Left ventricle myocardium inferior (tissue), 1 donor: ENCODE results near the gene SORCS2. TPM values are rescaled to one million over a fixed set of nuclear protein-coding genes. Genes with fewer than 3 reads are reported as not detected.

Source experiments
- DNase-seq: peaks from one replicate; pipeline ENCODE4 v3.0.0-alpha.2; 2020
- H3K27ac ChIP-seq: fragments of 200-600 bp; replicated peaks from 2 replicates; pipeline ENCODE4 v1.8.0; 2021
- H3K27me3 ChIP-seq: fragments of 200-600 bp; 2 replicates; pipeline ENCODE4 v1.8.0; 2021; ENCODE audit warnings: low read depth
- H3K36me3 ChIP-seq: fragments of 200-600 bp; 2 replicates; pipeline ENCODE4 v1.8.0; 2021
- H3K4me1 ChIP-seq: fragments of 200-600 bp; 2 replicates; pipeline ENCODE4 v1.8.0; 2021
- H3K4me3 ChIP-seq: fragments of 200-600 bp; 2 replicates; pipeline ENCODE4 v1.8.0; 2021; ENCODE audit warnings: mild to moderate bottlenecking, moderate library complexity
- H3K9me3 ChIP-seq: fragments of 200-600 bp; replicated peaks from 2 replicates; pipeline ENCODE4 v1.8.0; 2021
- intact Hi-C: fragments of 100-400 bp; cut with micrococcal nuclease; formaldehyde crosslinking; loops from one replicate; pipeline ENCODE4 v1.11.0; 2022
- total RNA-seq: library from RNA; stranded (reverse); fragmentation: NEBNext Ultra II Directional; extraction: Animal tissue kit (Norgen Biotek cat#: 25700); gene quantifications from one replicate; pipeline ENCODE4 v1.2.1, GENCODE V29; 2021
- TF ChIP-seq, protein P1 (sequence below): fragments of 200-600 bp; IDR thresholded peaks from 2 replicates; pipeline ENCODE4 v1.8.0; 2021; ENCODE audit warnings: antibody characterized with exemption, mild to moderate bottlenecking, borderline replicate concordance
- donor health status: DM: no; HTN: yes; CAD: no; lungs with severe emphysema.

The SORCS2 gene
- total RNA-seq, 1 donor from 2014 or later: 1.2 TPM

DNA sequence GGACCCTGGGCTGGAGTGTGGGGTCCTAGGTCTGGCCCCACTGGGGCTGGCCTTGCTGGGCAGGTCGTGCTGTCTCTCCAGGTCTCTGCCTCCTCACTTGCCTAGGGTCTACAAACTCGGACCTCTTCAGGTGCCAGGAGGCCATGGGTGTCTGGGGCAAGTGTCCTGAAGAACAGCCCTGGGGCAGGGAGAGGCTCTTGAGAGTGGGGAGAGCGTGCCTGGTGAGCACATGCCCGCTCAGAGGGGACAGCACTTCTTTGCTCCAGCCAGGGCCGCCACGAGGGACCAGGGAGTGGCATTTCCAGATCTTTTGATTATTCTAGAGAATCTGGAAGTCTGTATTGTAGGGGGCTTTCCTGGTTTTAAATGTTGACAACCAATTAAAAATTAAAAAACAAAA, 63.7 kb downstream of the SORCS2 start:
- Histone ChIP-seq H3K36me3 (no peaks in the 10 kb centered on the region), H3K27ac (peak overlapping the region; percentile 90), H3K9me3 (no peaks in the 10 kb centered on the region), H3K4me1 (peaks cover 54% of the 10 kb centered on the region), H3K27me3 (no peaks in the 10 kb centered on the region), H3K4me3 (no peak overlapping the region)
- intact Hi-C loops: no loop called here
- TF ChIP-seq, protein P1, sequence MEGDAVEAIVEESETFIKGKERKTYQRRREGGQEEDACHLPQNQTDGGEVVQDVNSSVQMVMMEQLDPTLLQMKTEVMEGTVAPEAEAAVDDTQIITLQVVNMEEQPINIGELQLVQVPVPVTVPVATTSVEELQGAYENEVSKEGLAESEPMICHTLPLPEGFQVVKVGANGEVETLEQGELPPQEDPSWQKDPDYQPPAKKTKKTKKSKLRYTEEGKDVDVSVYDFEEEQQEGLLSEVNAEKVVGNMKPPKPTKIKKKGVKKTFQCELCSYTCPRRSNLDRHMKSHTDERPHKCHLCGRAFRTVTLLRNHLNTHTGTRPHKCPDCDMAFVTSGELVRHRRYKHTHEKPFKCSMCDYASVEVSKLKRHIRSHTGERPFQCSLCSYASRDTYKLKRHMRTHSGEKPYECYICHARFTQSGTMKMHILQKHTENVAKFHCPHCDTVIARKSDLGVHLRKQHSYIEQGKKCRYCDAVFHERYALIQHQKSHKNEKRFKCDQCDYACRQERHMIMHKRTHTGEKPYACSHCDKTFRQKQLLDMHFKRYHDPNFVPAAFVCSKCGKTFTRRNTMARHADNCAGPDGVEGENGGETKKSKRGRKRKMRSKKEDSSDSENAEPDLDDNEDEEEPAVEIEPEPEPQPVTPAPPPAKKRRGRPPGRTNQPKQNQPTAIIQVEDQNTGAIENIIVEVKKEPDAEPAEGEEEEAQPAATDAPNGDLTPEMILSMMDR: no peak
- DNase-seq: no peak

DNA sequence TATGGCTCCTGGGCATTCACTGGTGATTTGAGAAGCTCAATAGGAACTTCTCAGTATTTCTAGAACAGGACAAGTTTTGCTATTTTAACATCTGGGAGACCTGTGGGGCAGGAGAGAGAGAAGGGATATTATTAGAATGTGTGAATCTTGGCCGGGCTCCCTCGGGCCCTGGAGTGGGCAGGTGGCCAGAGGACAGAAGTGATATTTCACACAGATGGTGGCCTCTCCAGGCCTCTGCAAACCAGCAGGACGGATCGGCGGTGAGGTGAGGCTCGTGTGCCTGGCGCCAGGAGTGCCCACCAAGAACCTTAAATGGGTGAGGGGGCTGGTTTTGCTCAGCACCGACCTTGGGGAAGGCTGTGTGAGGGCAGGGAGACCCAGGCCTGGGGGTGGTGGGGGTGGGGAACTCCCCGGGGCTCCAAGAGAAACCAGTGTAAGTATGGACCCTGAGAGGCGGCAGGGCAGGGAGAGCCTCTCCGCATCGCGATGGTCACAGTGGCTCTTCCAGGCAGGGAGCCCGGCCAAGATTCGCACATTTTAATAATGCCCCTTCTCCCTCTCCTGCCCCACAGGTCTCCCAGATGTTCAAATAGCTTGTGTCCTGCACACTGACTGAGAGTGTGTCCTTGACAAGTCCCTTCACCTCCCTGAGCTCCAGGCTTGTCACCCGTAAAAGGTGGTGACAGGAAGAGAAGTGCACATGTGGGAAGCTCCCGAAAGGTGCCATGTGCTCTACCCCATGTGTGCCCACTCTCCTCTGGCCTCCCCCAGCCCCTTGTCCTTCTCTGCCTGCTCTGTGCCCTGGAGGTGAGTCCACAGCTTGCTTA, 64.9 kb downstream of the SORCS2 start:
- TF ChIP-seq, protein P1: no peak
- H3K27me3 ChIP-seq: no peaks in the 10 kb centered on the region
- DNase-seq: peak; percentile 82
- H3K4me1 ChIP-seq: peaks cover 60% of the 10 kb centered on the region
- intact Hi-C loops: no loop called here
- no peaks in the 10 kb centered on the region for H3K9me3 ChIP-seq
- peak overlapping the region; percentile 90 for H3K27ac ChIP-seq
- H3K36me3 ChIP-seq: no peaks in the 10 kb centered on the region
- peak overlapping the region; percentile 51 for H3K4me3 ChIP-seq

DNA sequence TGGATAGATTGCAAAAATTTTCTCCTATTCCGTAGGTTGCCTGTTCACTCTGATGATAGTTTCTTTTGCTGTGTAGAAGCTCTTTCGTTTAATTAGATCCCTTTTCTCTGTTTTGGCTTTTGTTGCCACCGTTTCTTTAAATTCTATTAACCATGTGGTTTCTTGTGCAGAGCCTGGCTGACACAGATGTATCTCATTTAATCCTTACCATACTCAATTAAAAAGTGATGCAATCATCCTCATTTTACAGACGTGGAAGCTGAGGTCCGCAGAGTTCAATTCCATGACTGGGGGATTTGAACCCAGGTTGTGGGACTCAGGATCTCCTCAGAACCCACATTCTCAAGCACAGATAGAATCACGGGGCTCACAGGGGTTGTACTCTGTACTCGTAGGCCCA, 66.7 kb downstream of the SORCS2 start:
- DNase-seq: no peak
- no peaks in the 10 kb centered on the region for H3K9me3 ChIP-seq
- H3K27me3 ChIP-seq: no peaks in the 10 kb centered on the region
- H3K4me1 ChIP-seq: peaks cover 45% of the 10 kb centered on the region
- no peaks in the 10 kb centered on the region for H3K36me3 ChIP-seq
- H3K4me3 ChIP-seq: no peak overlapping the region
- intact Hi-C loops: no loop called here
- no peak overlapping the region for H3K27ac ChIP-seq
- TF ChIP-seq, protein P1: no peak

DNA sequence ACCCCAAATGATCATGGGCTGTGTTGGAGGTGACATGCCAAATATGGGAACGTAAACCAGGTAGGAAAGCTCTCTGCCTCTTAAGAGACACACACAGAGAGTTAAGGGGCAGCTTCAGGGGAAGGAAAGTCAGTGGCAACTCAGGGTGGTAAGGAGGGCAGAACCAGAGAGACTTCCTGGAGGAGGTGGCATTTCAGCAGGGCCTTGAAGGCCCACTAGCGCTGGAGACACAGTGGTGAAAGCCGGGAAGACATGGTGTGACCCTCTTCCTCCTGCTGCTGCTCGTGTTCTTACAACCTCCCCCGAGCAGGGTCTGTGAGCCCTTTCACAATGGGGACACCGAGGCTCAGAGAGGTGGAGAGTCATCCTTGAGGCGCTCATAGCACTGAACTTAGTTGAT, 68.2 kb downstream of the SORCS2 start:
- intact Hi-C loops: no loop called here
- Histone ChIP-seq H3K9me3 (no peaks in the 10 kb centered on the region), H3K27ac (peak overlapping the region; percentile 63), H3K36me3 (no peaks in the 10 kb centered on the region), H3K4me1 (peaks cover 38% of the 10 kb centered on the region), H3K4me3 (no peak overlapping the region), H3K27me3 (no peaks in the 10 kb centered on the region)
- no peak for DNase-seq
- TF ChIP-seq, protein P1: no peak

DNA sequence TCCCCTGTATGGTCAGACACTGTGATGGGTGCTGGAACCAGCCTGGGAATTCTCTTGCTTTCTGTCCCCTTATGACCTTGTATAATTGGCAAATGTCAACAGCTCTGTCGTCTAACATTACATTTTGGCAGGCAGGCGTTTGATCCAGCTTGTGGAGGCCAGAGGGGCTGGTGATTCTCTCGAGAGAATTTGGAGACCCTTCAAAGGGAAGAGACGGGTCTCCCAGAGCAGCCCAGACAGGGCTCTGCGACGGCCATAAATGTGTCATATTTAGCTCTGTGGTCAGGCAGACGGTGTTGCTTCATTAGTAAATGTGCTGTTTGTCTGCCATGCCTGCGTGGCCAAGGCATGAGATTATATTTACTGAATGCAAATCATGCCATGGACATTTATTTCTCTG, 68.7 kb downstream of the SORCS2 start:
- TF ChIP-seq, protein P1: no peak
- DNase-seq: no peak
- intact Hi-C loops: no loop called here
- Histone ChIP-seq H3K9me3 (no peaks in the 10 kb centered on the region), H3K36me3 (no peaks in the 10 kb centered on the region), H3K27me3 (no peaks in the 10 kb centered on the region), H3K4me1 (peaks cover 33% of the 10 kb centered on the region), H3K27ac (peak overlapping the region; percentile 63), H3K4me3 (no peak overlapping the region)
